Thyroid gland (tissue), 4 donors: Measurements from ENCODE around the gene PDE6C. TPM values are rescaled to one million over a fixed set of nuclear protein-coding genes. Genes with fewer than 3 reads are reported as not detected.

Experiments
- DNase-seq, 2 donors: peaks; one replicate each; pipeline ENCODE4 v3.0.0-alpha.2; 2019
- H3K27ac ChIP-seq, 3 donors: fragments of 200-600 bp; sonication (generic); 1 replicate in 2 of 3; 2 replicates in 1 of 3; pipeline ENCODE4 v1.5.1; 2016 to 2019; ENCODE audit warnings: mild to moderate bottlenecking in 1 of 3, moderate library complexity in 1 of 3
- H3K27me3 ChIP-seq: fragments of 200-600 bp; sonication (generic); one replicate; pipeline ENCODE4 v1.5.1; 2019
- H3K36me3 ChIP-seq, 2 donors: fragments of 200-600 bp; sonication (generic); one replicate each; pipeline ENCODE4 v1.5.1; 2016 to 2019
- H3K4me1 ChIP-seq, 2 donors: fragments of 200-600 bp; sonication (generic); one replicate each; pipeline ENCODE4 v1.5.1; 2017 to 2019
- H3K4me3 ChIP-seq, 3 donors: fragments of 200-600 bp; sonication (generic); replicated peaks in 1 of 3; 1 replicate in 2 of 3; 2 replicates in 1 of 3; pipeline ENCODE4 v1.5.1; 2016; ENCODE audit warnings: mild to moderate bottlenecking in 1 of 3
- H3K9me3 ChIP-seq: fragments of 200-600 bp; sonication (generic); one replicate; pipeline ENCODE4 v1.5.1; 2017
- CTCF ChIP-seq, 6 experiments: fragments of 200-600 bp in 3 of 6; fragments of 450-650 bp in 3 of 6; sonication (generic) in 3 of 6; IDR thresholded peaks; one replicate each; pipeline ENCODE4 v1.5.1; 2016 to 2019; ENCODE audit warnings: antibody characterized with exemption in 6 of 6, mild to moderate bottlenecking in 2 of 6, inconsistent platforms in 1 of 6, moderate library complexity in 1 of 6
- POLR2A ChIP-seq, 2 donors: fragments of 450-650 bp; IDR thresholded peaks; one replicate each; pipeline ENCODE4 v1.6.1; 2017; ENCODE audit warnings: antibody characterized with exemption in 2 of 2, mild to moderate bottlenecking in 2 of 2, moderate library complexity in 1 of 2
- WGBS, 2 donors: methylation state at CpG; one replicate each; pipeline ENCODE4 v1.1.5; 2017; 5-methylcytosine and 5-hydroxymethylcytosine counted together
- intact Hi-C: fragments of 100-400 bp; cut with DNase I; formaldehyde crosslinking; loops from one replicate; pipeline ENCODE4 v1.15.1; 2023
- total RNA-seq, 4 donors: library from RNA; depleted of rRNA; stranded (reverse); fragments of >200 nt; gene quantifications; one replicate each; pipeline ENCODE4 v1.2.3, GENCODE V29; 2016

The PDE6C gene
- total RNA-seq, 4 donors from 2014 or later = not detected

GRCh38 chr10:93597075-93597599 is 15.2 kb upstream of the PDE6C start:
- intact Hi-C loops = no loop called here
- H3K4me3 ChIP-seq = no peak overlapping the region
- DNase-seq = no peak
- 94 to 100% methylated on average over 1 of the region's 1 CpG for WGBS, 2 donors
- H3K27me3 ChIP-seq = peaks cover 7% of the 10 kb centered on the region
- H3K36me3 ChIP-seq = no peaks in the 10 kb centered on the region
- peaks cover 4 to 13% of the 10 kb centered on the region in 2 donors for H3K4me1 ChIP-seq
- no peaks in the 10 kb centered on the region for H3K9me3 ChIP-seq
- no peak for TF ChIP-seq POLR2A (IDR thresholded peaks at IDR 0.05)
- no peak for TF ChIP-seq CTCF (IDR thresholded peaks at IDR 0.05)
- H3K27ac ChIP-seq = no peak overlapping the region

- Histone ChIP-seq H3K9me3 (no peaks in the 10 kb centered on the region), H3K4me1 (peaks cover 4 to 13% of the 10 kb centered on the region in 2 donors), H3K27me3 (peaks cover 16% of the 10 kb centered on the region), H3K4me3 (no peak overlapping the region), H3K27ac (no peak overlapping the region), H3K36me3 (no peaks in the 10 kb centered on the region)
- 88 to 90% methylated on average over 5 of the region's 5 CpGs for WGBS, 2 donors
- no peak for DNase-seq
- TF ChIP-seq CTCF (IDR thresholded peaks at IDR 0.05) = no peak
- no peak for TF ChIP-seq POLR2A (IDR thresholded peaks at IDR 0.05)
- intact Hi-C loops = no loop called here
Observed at GRCh38 chr10:93598157-93598556, 14.2 kb upstream of the PDE6C start.

- Histone ChIP-seq H3K4me1 (peaks cover 4 to 13% of the 10 kb centered on the region in 2 donors), H3K27me3 (peaks cover 16% of the 10 kb centered on the region), H3K27ac (no peak overlapping the region), H3K36me3 (no peaks in the 10 kb centered on the region), H3K9me3 (no peaks in the 10 kb centered on the region), H3K4me3 (no peak overlapping the region)
- DNase-seq = no peak
- intact Hi-C loops = no loop called here
- TF ChIP-seq CTCF (IDR thresholded peaks at IDR 0.05) (no peak), POLR2A (IDR thresholded peaks at IDR 0.05) (no peak)
- WGBS, 2 donors = 33 to 47% methylated on average over 1 of the region's 1 CpG
Observed at GRCh38 chr10:93599335-93599734, 13.0 kb upstream of the PDE6C start.

GRCh38 chr10:93599778-93600177 is 12.6 kb upstream of the PDE6C start:
- Histone ChIP-seq H3K27me3 (peaks cover 16% of the 10 kb centered on the region), H3K27ac (no peak overlapping the region), H3K9me3 (no peaks in the 10 kb centered on the region), H3K4me1 (peaks cover 4 to 13% of the 10 kb centered on the region in 2 donors), H3K4me3 (no peak overlapping the region), H3K36me3 (no peaks in the 10 kb centered on the region)
- intact Hi-C loops = no loop called here
- TF ChIP-seq CTCF (IDR thresholded peaks at IDR 0.05) (no peak), POLR2A (IDR thresholded peaks at IDR 0.05) (no peak)
- WGBS, 2 donors = 81 to 95% methylated on average over 4 of the region's 4 CpGs
- no peak for DNase-seq

- no peak for TF ChIP-seq POLR2A (IDR thresholded peaks at IDR 0.05)
- no peak for TF ChIP-seq CTCF (IDR thresholded peaks at IDR 0.05)
- peaks cover 16% of the 10 kb centered on the region for H3K27me3 ChIP-seq
- peak; percentile 4 to 14 for DNase-seq
Observed at GRCh38 chr10:93600446-93601145, 11.7 kb upstream of the PDE6C start.

More at GRCh38 chr10:93600446-93601145, 11.7 kb upstream of the PDE6C start:
- peaks cover 4 to 13% of the 10 kb centered on the region in 2 donors for H3K4me1 ChIP-seq
- no peak overlapping the region for H3K27ac ChIP-seq
- 6 to 21% methylated on average over 11 to 12 of the region's 60 CpGs for WGBS, 2 donors
- H3K9me3 ChIP-seq = no peaks in the 10 kb centered on the region
- no peak overlapping the region for H3K4me3 ChIP-seq
- H3K36me3 ChIP-seq = no peaks in the 10 kb centered on the region
- intact Hi-C loops = no loop called here
